ENCODE measurements around the gene CACNA2D3. TPM values are rescaled to one million over a fixed set of nuclear protein-coding genes. Genes with fewer than 3 reads are reported as not detected.

The CACNA2D3 gene
- total RNA-seq, 1 experiment from 2014 or later: not detected

DNA sequence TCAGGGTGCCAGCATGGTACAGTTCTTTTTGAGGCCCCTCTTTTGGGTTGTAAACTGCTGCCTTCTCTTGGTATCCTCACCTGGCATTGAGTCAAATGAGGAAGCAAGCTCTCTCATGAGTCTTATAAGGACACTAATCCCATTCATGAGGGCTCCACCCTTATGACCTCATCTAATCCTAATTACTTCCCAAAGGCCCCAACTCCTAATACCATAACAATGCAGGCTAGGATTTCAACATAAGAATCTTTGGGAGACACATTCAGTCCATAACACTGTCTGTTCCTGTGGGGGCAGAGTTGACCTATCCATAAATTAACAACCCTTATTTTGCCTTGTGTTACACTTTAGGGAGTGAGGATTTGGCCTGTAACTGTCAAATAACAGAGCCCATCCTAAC, 527.2 kb downstream of the CACNA2D3 start:
- Histone ChIP-seq H3K27me3 (replicated peaks; ENCODE audit: control insufficient read depth, insufficient read depth, low read length) (no peaks in the 10 kb centered on the region), H3K4me1 (no peaks in the 10 kb centered on the region), H3K4me3 (ENCODE audit: low read depth, low read length) (no peak overlapping the region), H3K36me3 (ENCODE audit: control insufficient read depth, insufficient read depth, low read length) (no peaks in the 10 kb centered on the region), H3K9me3 (no peaks in the 10 kb centered on the region)
- Mint-ChIP-seq H3K4me1 (ENCODE audit: low read depth, unreplicated experiment) (no peaks in the 10 kb centered on the region), H3K9me3 (ENCODE audit: unreplicated experiment) (no peaks in the 10 kb centered on the region), H3K27me3 (ENCODE audit: insufficient read depth, unreplicated experiment) (peaks cover 5% of the 10 kb centered on the region), H3K36me3 (ENCODE audit: insufficient read depth, unreplicated experiment) (no peaks in the 10 kb centered on the region), H3K4me3 (ENCODE audit: unreplicated experiment) (no peak overlapping the region), H3K27ac (ENCODE audit: unreplicated experiment) (no peak overlapping the region)
- ChIA-PET POLR2A (no interaction called here), CTCF (no interaction called here)
- intact Hi-C loops (cut with micrococcal nuclease; ENCODE audit: unreplicated experiment): no loop called here
- no TSS peak for BruUV-seq (replicated peaks)
- no peak for DNase-seq
- TF ChIP-seq, protein P1, sequence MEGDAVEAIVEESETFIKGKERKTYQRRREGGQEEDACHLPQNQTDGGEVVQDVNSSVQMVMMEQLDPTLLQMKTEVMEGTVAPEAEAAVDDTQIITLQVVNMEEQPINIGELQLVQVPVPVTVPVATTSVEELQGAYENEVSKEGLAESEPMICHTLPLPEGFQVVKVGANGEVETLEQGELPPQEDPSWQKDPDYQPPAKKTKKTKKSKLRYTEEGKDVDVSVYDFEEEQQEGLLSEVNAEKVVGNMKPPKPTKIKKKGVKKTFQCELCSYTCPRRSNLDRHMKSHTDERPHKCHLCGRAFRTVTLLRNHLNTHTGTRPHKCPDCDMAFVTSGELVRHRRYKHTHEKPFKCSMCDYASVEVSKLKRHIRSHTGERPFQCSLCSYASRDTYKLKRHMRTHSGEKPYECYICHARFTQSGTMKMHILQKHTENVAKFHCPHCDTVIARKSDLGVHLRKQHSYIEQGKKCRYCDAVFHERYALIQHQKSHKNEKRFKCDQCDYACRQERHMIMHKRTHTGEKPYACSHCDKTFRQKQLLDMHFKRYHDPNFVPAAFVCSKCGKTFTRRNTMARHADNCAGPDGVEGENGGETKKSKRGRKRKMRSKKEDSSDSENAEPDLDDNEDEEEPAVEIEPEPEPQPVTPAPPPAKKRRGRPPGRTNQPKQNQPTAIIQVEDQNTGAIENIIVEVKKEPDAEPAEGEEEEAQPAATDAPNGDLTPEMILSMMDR (IDR thresholded peaks at IDR 0.05; ENCODE audit: insufficient read depth in 1 of 2, low read depth in 1 of 2, low read length in 1 of 2, severe bottlenecking in 1 of 2, unreplicated experiment in 1 of 2): no peak

- no peak overlapping the region for H3K4me3 Mint-ChIP-seq (ENCODE audit: unreplicated experiment)
- ChIA-PET POLR2A (no interaction called here), CTCF (no interaction called here)
- TF ChIP-seq, protein P1 (IDR thresholded peaks at IDR 0.05; ENCODE audit: insufficient read depth in 1 of 2, low read depth in 1 of 2, low read length in 1 of 2, severe bottlenecking in 1 of 2, unreplicated experiment in 1 of 2): no peak
- H3K4me1 ChIP-seq: no peaks in the 10 kb centered on the region
- H3K36me3 Mint-ChIP-seq (ENCODE audit: insufficient read depth, unreplicated experiment): no peaks in the 10 kb centered on the region
- intact Hi-C loops (cut with micrococcal nuclease; ENCODE audit: unreplicated experiment): no loop called here
- H3K36me3 ChIP-seq (ENCODE audit: control insufficient read depth, insufficient read depth, low read length): no peaks in the 10 kb centered on the region
- no peak overlapping the region for H3K27ac Mint-ChIP-seq (ENCODE audit: unreplicated experiment)
- DNase-seq: no peak
- no peaks in the 10 kb centered on the region for H3K4me1 Mint-ChIP-seq (ENCODE audit: low read depth, unreplicated experiment)
- no peaks in the 10 kb centered on the region for H3K9me3 Mint-ChIP-seq (ENCODE audit: unreplicated experiment)
- BruUV-seq (replicated peaks): no TSS peak
- no peaks in the 10 kb centered on the region for H3K27me3 ChIP-seq (replicated peaks; ENCODE audit: control insufficient read depth, insufficient read depth, low read length)
- H3K27me3 Mint-ChIP-seq (ENCODE audit: insufficient read depth, unreplicated experiment): peaks cover 7% of the 10 kb centered on the region
- H3K9me3 ChIP-seq: no peaks in the 10 kb centered on the region
- H3K4me3 ChIP-seq (ENCODE audit: low read depth, low read length): no peak overlapping the region
These were observed 531.3 kb downstream of the CACNA2D3 start for GRCh38 chr3:54653456-54654195.

DNA sequence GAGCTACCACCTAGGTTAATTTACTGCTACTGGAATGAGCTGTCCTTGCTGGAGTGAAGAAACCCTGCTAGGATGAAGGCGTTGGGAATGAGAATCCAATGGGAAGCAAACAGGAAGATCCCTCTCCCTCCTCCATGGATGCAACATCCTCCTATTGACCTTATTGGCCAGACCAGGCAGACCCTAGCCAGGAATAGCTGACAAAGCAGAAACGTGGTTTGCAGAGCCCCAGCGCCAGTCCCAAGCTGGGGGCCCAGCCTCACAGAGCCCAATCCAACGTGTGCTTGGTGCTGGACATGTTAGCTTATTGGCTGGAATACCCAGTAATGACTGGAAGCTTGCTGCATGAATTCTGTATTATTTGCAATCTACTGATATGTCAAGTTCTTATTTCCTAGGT, 532.4 kb downstream of the CACNA2D3 start:
- no peaks in the 10 kb centered on the region for H3K9me3 ChIP-seq
- intact Hi-C loops (cut with micrococcal nuclease; ENCODE audit: unreplicated experiment): no loop called here
- TF ChIP-seq, protein P1 (IDR thresholded peaks at IDR 0.05; ENCODE audit: insufficient read depth in 1 of 2, low read depth in 1 of 2, low read length in 1 of 2, severe bottlenecking in 1 of 2, unreplicated experiment in 1 of 2): no peak
- Mint-ChIP-seq H3K9me3 (ENCODE audit: unreplicated experiment) (no peaks in the 10 kb centered on the region), H3K27me3 (ENCODE audit: insufficient read depth, unreplicated experiment) (peaks cover 7% of the 10 kb centered on the region), H3K27ac (ENCODE audit: unreplicated experiment) (no peak overlapping the region), H3K4me3 (ENCODE audit: unreplicated experiment) (no peak overlapping the region), H3K4me1 (ENCODE audit: low read depth, unreplicated experiment) (no peaks in the 10 kb centered on the region), H3K36me3 (ENCODE audit: insufficient read depth, unreplicated experiment) (no peaks in the 10 kb centered on the region)
- ChIA-PET POLR2A (no interaction called here), CTCF (no interaction called here)
- H3K4me3 ChIP-seq (ENCODE audit: low read depth, low read length): no peak overlapping the region
- BruUV-seq (replicated peaks): no TSS peak
- H3K27me3 ChIP-seq (replicated peaks; ENCODE audit: control insufficient read depth, insufficient read depth, low read length): no peaks in the 10 kb centered on the region
- no peak for DNase-seq
- H3K4me1 ChIP-seq: no peaks in the 10 kb centered on the region
- no peaks in the 10 kb centered on the region for H3K36me3 ChIP-seq (ENCODE audit: control insufficient read depth, insufficient read depth, low read length)

Data from Caco-2 (cell line).